ENCODE data around the gene AURKAIP1. TPM values are rescaled to one million over a fixed set of nuclear protein-coding genes. Genes with fewer than 3 reads are reported as not detected.
"Not testable (repeated sequence)": the region's sequence is repeated elsewhere in the genome, so short reads cannot be mapped to it uniquely, and the experiment has no call there.

The AURKAIP1 gene
- total RNA-seq, 2 experiments from 2014 or later: 89.5 to 117 TPM

DNA sequence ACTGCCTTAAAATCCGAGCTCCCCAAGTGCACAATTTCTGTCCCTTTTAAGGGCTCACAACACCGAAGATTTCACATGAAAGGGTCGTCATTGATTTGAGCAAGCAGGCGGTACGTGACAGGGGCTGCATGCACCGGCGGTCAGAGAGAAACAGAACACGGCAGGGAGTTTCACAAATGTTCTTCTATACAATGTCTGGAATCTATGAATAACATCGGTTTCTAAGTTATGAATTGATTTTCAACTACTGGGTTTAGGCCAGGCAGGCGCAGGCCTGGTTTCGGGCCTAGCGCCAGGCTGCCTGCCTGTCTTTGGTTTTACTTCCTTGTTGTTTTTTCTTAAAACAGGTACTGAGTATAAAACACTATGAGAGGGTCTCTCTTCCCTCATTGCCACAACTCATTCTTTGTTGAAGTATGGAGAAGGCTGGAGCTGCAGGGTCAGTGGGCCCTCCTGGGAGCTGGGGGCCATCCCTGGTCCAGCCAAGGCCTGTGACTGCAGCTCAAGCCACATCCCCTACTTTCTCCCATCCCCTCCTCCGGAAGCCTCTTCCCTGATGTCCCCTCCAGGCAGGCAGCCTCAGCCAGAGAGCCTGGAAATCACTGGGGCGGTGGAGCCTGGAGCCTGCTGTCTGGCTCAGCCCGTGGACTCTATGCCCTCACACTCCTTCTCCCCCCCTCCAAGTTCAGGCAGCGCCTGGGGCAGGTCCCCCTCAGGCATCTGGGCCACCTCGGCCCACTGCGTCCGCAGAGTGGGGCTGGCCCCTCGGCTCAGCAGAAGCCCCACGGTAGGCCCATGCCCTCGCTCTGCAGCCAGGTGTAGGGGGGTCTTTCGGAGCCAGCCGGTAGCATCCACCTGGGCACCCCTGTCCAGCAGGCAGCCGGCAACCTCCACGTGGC, 43.7 kb upstream of the AURKAIP1 start:
- no peak for ATAC-seq
- intact Hi-C loops (cut with DNase I, micrococcal nuclease): no loop called here
- no peak for DNase-seq
- H3K4me1 Mint-ChIP-seq: peaks cover 5% of the 10 kb centered on the region
- H3K4me3 Mint-ChIP-seq: no peak overlapping the region
- CTCF ChIA-PET: no interaction called here
- peaks cover 6% of the 10 kb centered on the region for H3K27me3 Mint-ChIP-seq
- H3K27ac Mint-ChIP-seq: no peak overlapping the region
- no peaks in the 10 kb centered on the region for H3K36me3 Mint-ChIP-seq (ENCODE audit: low read depth)
- POLR2A ChIA-PET: no interaction called here
- no peaks in the 10 kb centered on the region for H3K9me3 Mint-ChIP-seq (ENCODE audit: low read depth)

DNA sequence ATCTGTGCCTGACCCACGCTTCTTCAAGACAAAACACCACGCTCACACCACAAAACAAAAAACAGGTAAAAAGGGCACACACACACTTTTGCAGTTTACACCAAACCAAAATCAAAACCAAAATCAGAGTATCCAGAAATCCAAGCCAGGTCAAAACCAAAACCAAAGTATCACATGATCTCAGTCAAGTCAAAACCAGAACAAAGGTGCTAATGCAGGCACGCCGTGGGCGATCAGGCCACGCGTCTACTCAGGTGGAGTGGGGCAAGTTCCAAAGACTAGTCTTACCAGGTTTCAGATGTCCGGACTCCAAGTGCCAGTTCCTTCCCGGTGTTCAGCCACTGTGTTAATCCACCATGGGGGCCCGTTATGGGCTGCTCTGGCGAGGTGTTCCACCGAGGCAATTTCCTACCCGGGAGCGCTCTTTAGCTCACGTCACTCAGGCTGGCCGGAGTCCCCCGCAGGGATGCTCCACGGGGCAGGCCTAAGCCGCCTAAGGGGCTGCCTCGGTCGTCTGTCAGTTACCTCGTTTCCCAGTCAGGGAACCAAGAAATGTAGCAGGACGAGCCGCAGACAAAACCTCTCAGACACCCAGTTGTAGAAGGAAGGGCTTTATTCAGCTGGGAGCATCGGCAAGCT, 42.9 kb upstream of the AURKAIP1 start:
- intact Hi-C loops (cut with DNase I, micrococcal nuclease); H3K27ac Mint-ChIP-seq; H3K4me3 Mint-ChIP-seq; H3K9me3 Mint-ChIP-seq (ENCODE audit: low read depth); H3K4me1 Mint-ChIP-seq; POLR2A ChIA-PET; CTCF ChIA-PET; H3K36me3 Mint-ChIP-seq (ENCODE audit: low read depth); H3K27me3 Mint-ChIP-seq: not testable (repeated sequence)
- DNase-seq (peak; percentile 37), ATAC-seq (peak; percentile 47)

DNA sequence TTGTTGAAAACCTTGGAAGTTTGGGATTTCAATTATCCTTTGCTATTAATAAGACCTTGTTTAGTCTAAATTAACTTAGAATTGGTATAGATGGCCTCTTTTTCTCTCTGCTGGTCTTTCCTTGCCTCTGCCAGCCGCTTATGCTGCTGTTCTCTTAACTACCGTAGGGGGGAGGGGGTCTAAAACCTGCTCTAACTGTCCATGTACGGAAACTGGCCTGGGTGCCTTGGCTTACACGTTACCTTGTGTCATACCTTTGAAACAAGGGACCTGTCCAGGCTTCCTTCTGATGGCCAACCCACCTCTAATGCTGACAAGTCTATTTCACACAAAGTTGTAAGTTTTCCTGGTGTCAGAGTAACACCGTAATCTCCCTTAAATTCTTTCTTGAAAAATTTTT, 42.4 kb upstream of the AURKAIP1 start:
- H3K27me3 Mint-ChIP-seq; H3K27ac Mint-ChIP-seq; H3K4me1 Mint-ChIP-seq; H3K36me3 Mint-ChIP-seq (ENCODE audit: low read depth); CTCF ChIA-PET; intact Hi-C loops (cut with DNase I, micrococcal nuclease); ATAC-seq; POLR2A ChIA-PET; H3K9me3 Mint-ChIP-seq (ENCODE audit: low read depth); H3K4me3 Mint-ChIP-seq; DNase-seq: not testable (repeated sequence)

DNA sequence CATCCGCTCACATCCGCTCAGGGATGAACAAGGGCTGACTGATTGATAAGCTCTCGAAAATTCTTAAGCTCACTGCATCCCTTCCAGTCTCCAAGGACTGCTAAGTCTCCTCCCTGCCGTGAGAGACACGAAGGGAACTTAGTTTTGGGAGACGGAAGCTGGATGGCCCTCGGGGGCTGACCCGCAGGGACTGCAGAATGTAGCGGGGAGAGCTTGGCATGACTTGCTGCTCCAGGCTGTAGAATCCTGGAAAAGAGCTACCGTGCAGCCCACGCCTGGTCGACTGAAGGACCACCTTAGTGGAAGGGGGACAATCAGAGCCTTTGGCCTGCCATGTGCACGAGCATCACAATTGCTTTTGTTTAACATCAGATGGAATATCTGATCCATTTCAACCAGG, 40.7 kb upstream of the AURKAIP1 start:
- H3K4me1 Mint-ChIP-seq: peaks cover 5% of the 10 kb centered on the region
- H3K9me3 Mint-ChIP-seq (ENCODE audit: low read depth): no peaks in the 10 kb centered on the region
- H3K27ac Mint-ChIP-seq: no peak overlapping the region
- ChIA-PET CTCF (no interaction called here), POLR2A (no interaction called here)
- DNase-seq (no peak), ATAC-seq (no peak)
- intact Hi-C loops (cut with DNase I, micrococcal nuclease): no loop called here
- no peaks in the 10 kb centered on the region for H3K27me3 Mint-ChIP-seq
- peaks cover 3% of the 10 kb centered on the region for H3K36me3 Mint-ChIP-seq (ENCODE audit: low read depth)
- H3K4me3 Mint-ChIP-seq: no peak overlapping the region

DNA sequence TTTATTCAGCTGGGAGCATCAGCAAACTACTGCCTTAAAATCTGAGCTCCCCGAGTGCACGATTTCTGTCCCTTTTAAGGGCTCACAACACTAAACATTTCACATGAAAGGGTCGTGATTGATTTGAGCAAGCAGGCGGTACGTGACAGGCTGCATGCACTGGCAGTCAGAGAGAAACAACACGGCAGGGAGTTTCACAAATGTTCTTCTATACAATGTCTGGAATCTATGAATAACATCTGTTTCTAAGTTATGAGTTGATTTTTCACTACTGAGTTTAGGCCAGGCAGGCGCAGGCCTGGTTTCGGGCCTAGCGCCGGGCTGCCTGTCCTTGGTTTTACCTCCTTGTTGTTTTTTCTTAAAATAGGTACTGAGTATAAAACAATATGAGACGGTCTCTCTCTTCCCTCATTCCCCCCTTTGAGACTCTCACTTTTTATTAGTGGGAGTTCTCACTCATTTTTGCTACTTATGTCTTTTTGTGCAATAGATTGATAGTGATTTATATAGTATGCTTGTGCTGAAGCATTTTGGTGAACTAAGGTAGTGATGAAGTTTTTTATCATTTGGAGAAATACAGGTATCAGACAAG, 37.4 kb upstream of the AURKAIP1 start:
- H3K27me3 Mint-ChIP-seq; ATAC-seq; intact Hi-C loops (cut with DNase I, micrococcal nuclease); DNase-seq; H3K4me3 Mint-ChIP-seq; CTCF ChIA-PET; H3K9me3 Mint-ChIP-seq (ENCODE audit: low read depth); POLR2A ChIA-PET: not testable (repeated sequence)
- Mint-ChIP-seq H3K36me3 (ENCODE audit: low read depth) (peaks cover 15% of the 10 kb centered on the region), H3K27ac (peak overlapping the region; percentile 5), H3K4me1 (peaks cover 12% of the 10 kb centered on the region)

DNA sequence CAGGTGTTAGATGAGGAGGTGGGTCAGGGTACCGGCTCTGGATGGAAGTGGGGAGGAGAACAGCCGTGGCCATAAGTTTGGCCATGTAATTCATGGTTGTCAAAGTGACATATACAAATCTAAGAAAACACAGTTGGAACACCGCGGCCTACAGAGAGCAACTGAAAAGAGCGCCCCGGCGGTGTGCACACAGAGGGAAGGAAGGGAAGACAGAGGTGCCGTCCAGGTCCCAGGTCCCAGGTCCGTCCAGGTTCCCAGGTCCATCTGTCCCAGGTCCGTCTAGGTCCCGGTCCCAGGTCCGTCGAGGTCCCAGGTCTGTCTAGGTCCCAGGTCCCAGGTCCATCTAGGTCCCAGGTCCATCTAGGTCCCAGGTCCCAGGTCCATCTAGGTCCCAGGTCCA, 36.6 kb upstream of the AURKAIP1 start:
- Mint-ChIP-seq H3K4me3 (no peak overlapping the region), H3K27me3 (no peaks in the 10 kb centered on the region), H3K4me1 (peaks cover 12% of the 10 kb centered on the region), H3K27ac (no peak overlapping the region), H3K36me3 (ENCODE audit: low read depth) (peaks cover 19% of the 10 kb centered on the region), H3K9me3 (ENCODE audit: low read depth) (no peaks in the 10 kb centered on the region)
- POLR2A ChIA-PET: no interaction called here
- CTCF ChIA-PET: no interaction called here
- ATAC-seq: no peak
- no peak for DNase-seq
- intact Hi-C loops (cut with DNase I, micrococcal nuclease): no loop called here

DNA sequence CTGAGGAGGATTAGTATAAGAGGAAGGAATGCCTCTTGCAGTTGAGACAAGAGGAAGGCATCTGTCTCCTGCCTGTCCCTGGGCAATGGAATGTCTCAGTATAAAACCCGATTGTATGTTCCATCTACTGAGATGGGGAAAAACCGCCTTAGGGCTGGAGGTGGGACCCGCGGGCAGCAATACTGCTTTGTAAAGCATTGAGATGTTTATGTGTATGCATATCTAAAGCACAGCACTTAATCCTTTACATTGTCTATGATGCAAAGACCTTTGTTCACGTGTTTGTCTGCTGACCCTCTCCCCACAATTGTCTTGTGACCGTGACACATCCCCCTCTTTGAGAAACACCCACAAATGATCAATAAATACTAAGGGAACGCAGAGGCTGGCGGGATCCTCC, 35.2 kb upstream of the AURKAIP1 start:
- intact Hi-C loops (cut with DNase I, micrococcal nuclease); POLR2A ChIA-PET; H3K9me3 Mint-ChIP-seq (ENCODE audit: low read depth); ATAC-seq; H3K27ac Mint-ChIP-seq; CTCF ChIA-PET; H3K4me3 Mint-ChIP-seq; H3K27me3 Mint-ChIP-seq; DNase-seq: not testable (repeated sequence)
- Mint-ChIP-seq H3K4me1 (peaks cover 21% of the 10 kb centered on the region), H3K36me3 (ENCODE audit: low read depth) (peaks cover 32% of the 10 kb centered on the region)

DNA sequence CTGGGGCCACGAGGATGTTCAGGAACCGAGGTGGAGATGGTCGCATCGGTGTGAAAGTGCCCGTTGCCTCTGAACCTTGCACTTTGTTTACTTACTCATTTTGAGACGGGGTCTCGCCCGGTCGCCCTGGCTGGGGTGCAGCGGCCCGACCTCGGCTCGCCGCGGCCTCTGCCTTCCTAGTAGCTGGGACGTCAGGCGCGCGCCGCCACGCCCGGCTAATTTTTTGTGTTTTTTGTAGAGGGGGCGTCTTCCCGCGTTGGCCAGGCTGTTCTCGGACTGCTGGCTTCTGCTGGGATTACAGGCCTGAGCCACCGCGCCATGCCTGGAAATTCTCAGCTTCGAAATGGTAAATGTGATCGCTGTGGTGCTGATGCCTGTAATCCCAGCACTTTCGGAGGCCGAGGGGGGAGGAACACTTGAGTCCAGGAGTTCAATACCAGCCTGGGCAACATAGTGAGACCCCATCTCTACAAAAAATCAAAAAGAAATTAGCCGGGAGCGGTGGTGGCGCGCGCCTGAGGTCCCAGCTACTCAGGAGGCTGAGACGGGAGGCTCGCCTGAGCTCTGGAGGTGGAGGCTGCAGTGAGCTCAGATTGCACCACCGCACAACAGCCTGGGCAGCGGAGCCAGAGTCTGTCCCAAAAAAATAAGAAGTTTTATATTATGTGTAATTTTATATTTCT, 32.8 kb upstream of the AURKAIP1 start:
- ChIA-PET POLR2A (interaction anchor here (0.6 to 1.5 kb wide), 5 partner anchors 8 to 449 kb away, joined by 3 to 9 read pairs (median 3); partner anchors contain the start of genes AURKAIP1, CCNL2 and NOC2L), CTCF (interaction anchor here (0.8 to 2.0 kb wide), 6 partner anchors 9 to 271 kb away, joined by 3 to 11 read pairs (median 4); partner anchors contain the start of gene CCNL2)
- no peaks in the 10 kb centered on the region for H3K9me3 Mint-ChIP-seq (ENCODE audit: low read depth)
- H3K36me3 Mint-ChIP-seq (ENCODE audit: low read depth): peaks cover 50% of the 10 kb centered on the region
- DNase-seq (peak; percentile 52), ATAC-seq (peak; percentile 7)
- peak overlapping the region; percentile 92 for H3K4me3 Mint-ChIP-seq
- H3K4me1 Mint-ChIP-seq: peaks cover 35% of the 10 kb centered on the region
- intact Hi-C loops (cut with DNase I, micrococcal nuclease): loop anchor here (1.0 to 10.0 kb wide), 12 partner anchors 8 to 497 kb away; partner anchors contain the start of genes AURKAIP1 (in 2 of the 2), CCNL2 (in 2 of the 2), PUSL1 (in 2 of the 2) and ATAD3B (in 1 of the 2)
- peak overlapping the region; percentile 80 for H3K27ac Mint-ChIP-seq
- no peaks in the 10 kb centered on the region for H3K27me3 Mint-ChIP-seq

DNA sequence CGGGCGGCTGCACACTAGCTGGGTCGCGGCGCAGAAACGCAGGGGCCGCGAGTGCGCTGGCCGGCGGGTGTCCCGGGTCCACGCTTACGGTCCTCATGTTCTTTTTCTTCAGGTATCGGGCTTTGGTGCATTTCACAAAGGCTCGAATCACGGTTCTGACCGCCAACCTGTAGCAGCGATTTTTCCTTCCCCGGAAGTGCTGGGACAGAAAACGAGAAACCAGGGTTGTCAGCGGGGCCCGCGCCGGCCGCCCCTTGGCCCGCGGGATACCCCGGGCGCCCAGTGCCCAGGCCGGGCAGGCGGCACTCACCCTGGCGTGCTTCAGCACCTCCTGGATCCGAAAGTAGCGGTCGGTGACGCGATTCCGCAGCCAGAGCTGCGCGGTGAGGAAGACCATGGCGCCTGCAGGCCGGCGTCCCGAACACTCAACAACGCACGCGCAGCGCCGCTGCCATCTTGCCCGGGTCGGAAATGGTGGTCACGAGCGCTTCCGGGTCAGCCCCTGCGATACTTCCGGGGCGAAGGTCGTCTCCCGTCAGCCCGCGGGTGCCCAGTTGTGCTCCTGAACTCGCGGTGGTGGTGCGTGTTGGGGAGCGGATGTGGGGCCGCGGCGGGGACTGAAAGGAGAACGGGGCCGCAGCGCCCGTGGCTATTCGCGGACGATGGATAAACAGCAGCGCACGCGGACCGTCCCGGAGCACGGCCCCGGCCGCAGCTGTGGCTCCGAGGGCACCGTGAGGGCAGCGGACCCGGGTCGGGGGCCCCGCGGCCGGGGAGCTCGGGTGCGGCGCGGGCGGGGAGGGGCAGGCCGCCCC, 32.0 kb upstream of the AURKAIP1 start, which contains the start of gene MRPL20:
Gene MRPL20, minus strand, starts transcription at position 473 of the 815 bp plus-strand sequence. Its CDS starts 76 bp downstream, at position 397.
- DNase-seq: peak; percentile 98
- Mint-ChIP-seq H3K36me3 (ENCODE audit: low read depth) (peaks cover 57% of the 10 kb centered on the region), H3K4me3 (peak within 1 kb of the TSS; percentile 92), H3K27me3 (no peaks in the 10 kb centered on the region), H3K27ac (peak within 1 kb of the TSS; percentile 91), H3K9me3 (ENCODE audit: low read depth) (no peaks in the 10 kb centered on the region), H3K4me1 (peaks cover 41% of the 10 kb centered on the region)
- ATAC-seq: peak; percentile 95
- ChIA-PET CTCF (interaction anchor here (0.8 to 2.0 kb wide), 6 partner anchors 8 to 272 kb away, joined by 3 to 11 read pairs (median 4); partner anchors contain the start of gene CCNL2), POLR2A (interaction anchor here (0.6 to 1.5 kb wide), 4 partner anchors 8 to 448 kb away, joined by 3 to 9 read pairs (median 5); partner anchors contain the start of genes AURKAIP1, CCNL2 and NOC2L)
- intact Hi-C loops (cut with DNase I, micrococcal nuclease): loop anchor here (1.0 to 10.0 kb wide), 12 partner anchors 8 to 498 kb away; partner anchors contain the start of genes AURKAIP1 (in 2 of the 2), CCNL2 (in 2 of the 2), PUSL1 (in 2 of the 2) and ATAD3B (in 1 of the 2)

DNA sequence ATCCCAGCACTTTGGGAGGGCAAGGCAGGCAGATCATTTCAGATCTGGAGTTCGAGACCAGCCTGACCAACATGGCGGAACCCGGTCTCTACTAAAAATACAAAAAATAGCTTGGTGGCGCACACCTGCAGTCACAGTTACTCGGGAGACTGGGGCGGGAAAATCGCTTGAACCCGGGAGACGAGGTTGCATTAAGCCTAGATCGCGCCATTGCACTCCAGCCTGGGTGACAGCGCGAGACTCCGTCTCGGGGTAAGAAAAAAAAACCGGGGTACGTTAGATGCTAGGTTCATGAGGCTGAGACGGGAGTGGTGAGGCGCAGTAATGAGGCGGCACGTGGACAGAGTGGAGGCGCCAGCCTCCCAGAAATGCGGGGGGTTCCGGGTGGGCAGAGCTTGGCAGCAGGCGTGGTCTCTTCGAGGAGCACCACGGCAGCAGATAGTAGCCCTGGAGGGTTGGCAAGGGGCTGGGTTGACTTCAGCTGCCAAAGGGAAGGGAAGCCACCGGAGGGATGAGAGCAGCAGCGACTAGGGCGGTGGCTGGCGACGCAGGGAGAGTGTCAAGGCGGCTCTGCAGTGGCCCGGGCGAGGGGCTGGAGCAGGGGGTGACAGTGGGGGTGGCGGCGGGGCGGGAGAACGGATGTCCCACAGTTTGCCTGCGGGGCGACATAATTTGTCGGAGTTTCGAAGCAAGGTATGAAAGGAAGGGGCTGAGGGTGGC, 31.3 kb upstream of the AURKAIP1 start:
- ATAC-seq: no peak
- H3K36me3 Mint-ChIP-seq (ENCODE audit: low read depth): peaks cover 62% of the 10 kb centered on the region
- peak; percentile 24 for DNase-seq
- peak overlapping the region; percentile 84 for H3K27ac Mint-ChIP-seq
- peaks cover 48% of the 10 kb centered on the region for H3K4me1 Mint-ChIP-seq
- H3K9me3 Mint-ChIP-seq (ENCODE audit: low read depth): no peaks in the 10 kb centered on the region
- intact Hi-C loops (cut with DNase I, micrococcal nuclease): loop anchor here (2.0 to 10.0 kb wide), 3 partner anchors 36 to 499 kb away; partner anchors contain the start of gene CDK11B (in 1 of the 2)
- H3K4me3 Mint-ChIP-seq: peak overlapping the region; percentile 92
- no peaks in the 10 kb centered on the region for H3K27me3 Mint-ChIP-seq
- POLR2A ChIA-PET: interaction anchor here (1.5 kb wide), 1 partner anchor 31 kb away, joined by 9 read pairs; the partner anchor contains the start of gene AURKAIP1
- CTCF ChIA-PET: interaction anchor here (0.7 to 2.0 kb wide), 4 partner anchors 8 to 98 kb away, joined by 3 to 11 read pairs (median 3); partner anchors contain the start of gene CCNL2
